OCI-LY1 (cell line): ENCODE data around the gene CTAGE6.
"Not testable (repeated sequence)": the region's sequence is repeated elsewhere in the genome, so short reads cannot be mapped to it uniquely, and the experiment has no call there.

ENCODE experiments used
- H2AFZ ChIP-seq: fragments of 200-600 bp; sonication (generic), shearing (Covaris generic); 2 replicates; pipeline ENCODE4 v1.6.0; 2014; ENCODE audit warnings: antibody characterized with exemption, mild to moderate bottlenecking, low read length
- H3F3A ChIP-seq: fragments of 200-600 bp; sonication (generic), shearing (Covaris generic); 2 replicates; pipeline ENCODE4 v1.6.0; 2014; ENCODE audit warnings: mild to moderate bottlenecking, antibody characterized with exemption, low read length, moderate library complexity; ENCODE audit not compliant: insufficient read depth
- H3K27ac ChIP-seq: fragments of 200-600 bp; sonication (generic); 2 replicates; pipeline ENCODE4 v1.5.1; 2014; ENCODE audit warnings: low read length, mixed run types, mild to moderate bottlenecking, low read depth; ENCODE audit not compliant: poor library complexity, severe bottlenecking
- H3K27me3 ChIP-seq: fragments of 200-600 bp; sonication (generic); 2 replicates; pipeline ENCODE4 v1.6.0; 2014; ENCODE audit warnings: antibody characterized with exemption, mild to moderate bottlenecking, low read length, moderate library complexity; ENCODE audit not compliant: insufficient read depth
- H3K36me3 ChIP-seq: fragments of 200-600 bp; sonication (generic); 2 replicates; pipeline ENCODE4 v1.6.1; 2014; ENCODE audit warnings: mild to moderate bottlenecking, antibody characterized with exemption, low read length, moderate library complexity, mixed read lengths; ENCODE audit not compliant: insufficient read depth
- H3K4me1 ChIP-seq: fragments of 200-600 bp; sonication (generic); 2 replicates; pipeline ENCODE4 v1.5.1; 2014; ENCODE audit warnings: mild to moderate bottlenecking, low read length, moderate library complexity; ENCODE audit not compliant: insufficient read depth, severe bottlenecking
- H3K4me2 ChIP-seq: fragments of 200-600 bp; sonication (generic), shearing (Covaris generic); 2 replicates; pipeline ENCODE4 v1.6.1; 2014; ENCODE audit warnings: low read length
- H3K4me3 ChIP-seq: fragments of 200-600 bp; sonication (generic); 2 replicates; pipeline ENCODE4 v1.5.1; 2014; ENCODE audit warnings: low read length, low read depth, mild to moderate bottlenecking, mixed read lengths; ENCODE audit not compliant: poor library complexity, severe bottlenecking
- H3K79me2 ChIP-seq: fragments of 200-600 bp; shearing (Covaris generic); 2 replicates; pipeline ENCODE4 v1.6.1; 2016; ENCODE audit warnings: mixed run types, low read length, mixed read lengths; ENCODE audit not compliant: insufficient read depth
- H3K9ac ChIP-seq: fragments of 200-600 bp; sonication (generic), shearing (Covaris generic); 2 replicates; pipeline ENCODE4 v1.6.1; 2014; ENCODE audit warnings: mild to moderate bottlenecking, low read length, mixed read lengths
- H3K9me2 ChIP-seq: fragments of 200-600 bp; sonication (generic), shearing (Covaris generic); 2 replicates; pipeline ENCODE4 v1.6.1; 2014; ENCODE audit warnings: low read depth, mild to moderate bottlenecking, low read length, mixed read lengths
- H3K9me3 ChIP-seq: fragments of 200-600 bp; shearing (Covaris generic); 2 replicates; pipeline ENCODE4 v1.6.1; 2014; ENCODE audit warnings: low read length, mixed read lengths
- H4K20me1 ChIP-seq: fragments of 200-600 bp; sonication (generic), shearing (Covaris generic); 2 replicates; pipeline ENCODE4 v1.6.0; 2016; ENCODE audit warnings: mild to moderate bottlenecking, low read length; ENCODE audit not compliant: insufficient read depth

CTAGE6 gene

GRCh38 chr7:143779591-143779990 is 22.1 kb upstream of the CTAGE6 start:
- not testable (repeated sequence) for H3K9ac ChIP-seq, H4K20me1 ChIP-seq, H3K27ac ChIP-seq, H3K4me3 ChIP-seq, H3K4me2 ChIP-seq, H3K79me2 ChIP-seq, H3K9me3 ChIP-seq, H3K27me3 ChIP-seq, H3K9me2 ChIP-seq, H3K36me3 ChIP-seq, H2AFZ ChIP-seq, H3K4me1 ChIP-seq, H3F3A ChIP-seq

GRCh38 chr7:143772738-143773468 is 15.4 kb upstream of the CTAGE6 start:
- not testable (repeated sequence) for H3K9me2 ChIP-seq, H3F3A ChIP-seq, H2AFZ ChIP-seq, H4K20me1 ChIP-seq, H3K36me3 ChIP-seq, H3K4me2 ChIP-seq, H3K79me2 ChIP-seq, H3K9me3 ChIP-seq, H3K4me1 ChIP-seq, H3K9ac ChIP-seq, H3K27me3 ChIP-seq, H3K27ac ChIP-seq, H3K4me3 ChIP-seq

- H3K9me2 ChIP-seq, H3K4me2 ChIP-seq, H3K9me3 ChIP-seq, H3K79me2 ChIP-seq, H3K27me3 ChIP-seq, H3K4me3 ChIP-seq, H3K36me3 ChIP-seq, H3K27ac ChIP-seq, H3K9ac ChIP-seq, H4K20me1 ChIP-seq, H3F3A ChIP-seq, H2AFZ ChIP-seq, H3K4me1 ChIP-seq: not testable (repeated sequence)
Observed at GRCh38 chr7:143767531-143767930, 10.0 kb upstream of the CTAGE6 start.

GRCh38 chr7:143765678-143766077 is 8.2 kb upstream of the CTAGE6 start:
- not testable (repeated sequence) for H3K4me2 ChIP-seq, H3K9me2 ChIP-seq, H3K27ac ChIP-seq, H3K36me3 ChIP-seq, H4K20me1 ChIP-seq, H2AFZ ChIP-seq, H3K4me1 ChIP-seq, H3F3A ChIP-seq, H3K9me3 ChIP-seq, H3K79me2 ChIP-seq, H3K9ac ChIP-seq, H3K27me3 ChIP-seq, H3K4me3 ChIP-seq

- not testable (repeated sequence) for H3K79me2 ChIP-seq, H3K9ac ChIP-seq, H3K27me3 ChIP-seq, H3K27ac ChIP-seq, H3F3A ChIP-seq, H4K20me1 ChIP-seq, H3K9me3 ChIP-seq, H3K4me2 ChIP-seq, H3K4me1 ChIP-seq, H3K9me2 ChIP-seq, H2AFZ ChIP-seq, H3K36me3 ChIP-seq, H3K4me3 ChIP-seq
Observed at GRCh38 chr7:143763065-143763464, 5.6 kb upstream of the CTAGE6 start.

- H3K9me3 ChIP-seq, H3K36me3 ChIP-seq, H3F3A ChIP-seq, H3K79me2 ChIP-seq, H3K9me2 ChIP-seq, H4K20me1 ChIP-seq, H3K27me3 ChIP-seq, H3K27ac ChIP-seq, H3K4me3 ChIP-seq, H3K4me1 ChIP-seq, H3K4me2 ChIP-seq, H2AFZ ChIP-seq, H3K9ac ChIP-seq: not testable (repeated sequence)
Observed at GRCh38 chr7:143745340-143745739, 12.2 kb downstream of the CTAGE6 start.
